Gastrocnemius medialis (tissue), 4 donors: ENCODE measurements around the gene FBXL13. TPM values are rescaled to one million over a fixed set of nuclear protein-coding genes. Genes with fewer than 3 reads are reported as not detected.
"Not testable (repeated sequence)": the region's sequence is repeated elsewhere in the genome, so short reads cannot be mapped to it uniquely, and the experiment has no call there.

Experiments used
- ATAC-seq, 2 donors: fragments of 150-250 bp; one replicate each; pipeline ENCODE4 v1.9.1; 2016
- DNase-seq, 2 donors: peaks; one replicate each; pipeline ENCODE4 v3.0.0-alpha.2; 2019
- H3K27ac ChIP-seq, 4 donors: fragments of 200-600 bp; sonication (generic); 1 replicate in 1 of 4; 2 replicates in 3 of 4; pipeline ENCODE4 v1.5.1; 2016 to 2018; ENCODE audit warnings: mild to moderate bottlenecking in 2 of 4, moderate library complexity in 1 of 4
- H3K27me3 ChIP-seq, 3 donors: fragments of 200-600 bp; sonication (generic) in 2 of 3; 1 replicate in 1 of 3; 2 replicates in 2 of 3; pipeline versions ENCODE4 v1.5.1 to v1.6.0; 2016 to 2019; ENCODE audit warnings: mild to moderate bottlenecking in 1 of 3, moderate library complexity in 1 of 3
- H3K36me3 ChIP-seq, 2 donors: fragments of 200-600 bp; sonication (generic) in 1 of 2; one replicate each; pipeline ENCODE4 v1.5.1; 2017 to 2018
- H3K4me1 ChIP-seq, 2 donors: fragments of 200-600 bp; sonication (generic) in 1 of 2; one replicate each; pipeline ENCODE4 v1.5.1; 2016 to 2017; ENCODE audit warnings: mild to moderate bottlenecking in 2 of 2
- H3K4me3 ChIP-seq, 4 donors: fragments of 200-600 bp; sonication (generic) in 3 of 4; 1 replicate in 1 of 4; 2 replicates in 3 of 4; pipeline ENCODE4 v1.5.1; 2016 to 2019; ENCODE audit warnings: mild to moderate bottlenecking in 2 of 4
- H3K9me3 ChIP-seq, 3 donors: fragments of 200-600 bp; sonication (generic) in 2 of 3; 1 replicate in 1 of 3; 2 replicates in 2 of 3; pipeline ENCODE4 v1.5.1; 2016 to 2019
- POLR2A ChIP-seq, 2 donors: fragments of 450-650 bp; IDR thresholded peaks; one replicate each; pipeline ENCODE4 v1.6.1; 2017; ENCODE audit warnings: antibody characterized with exemption in 2 of 2, mild to moderate bottlenecking in 2 of 2, moderate library complexity in 2 of 2
- in situ Hi-C, 4 donors: fragments of 200-750 bp; cut with MboI; loops; one replicate each; pipeline versions ENCODE4 v1.15.0 to v1.8.0; 2017; ENCODE audit warnings: low sequenced_read_pairs in 4 of 4
- intact Hi-C: fragments of 100-400 bp; cut with DNase I; formaldehyde crosslinking; loops from one replicate; pipeline ENCODE4 v1.15.1; 2023; ENCODE audit warnings: low total_unique reads
- total RNA-seq, 4 donors: library from RNA; depleted of rRNA; stranded (reverse); fragments of >200 nt; gene quantifications; one replicate each; pipeline versions ENCODE4 v1.1.0 to v1.2.3, GENCODE V29; 2016
- TF ChIP-seq, protein P1 (sequence below), 5 experiments: fragments of 450-650 bp in 3 of 5; fragments of 200-600 bp in 2 of 5; sonication (generic) in 2 of 5; IDR thresholded peaks in 4 of 5; conservative IDR thresholded peaks in 1 of 5; 1 replicate in 4 of 5; 2 replicates in 1 of 5; pipeline ENCODE4 v1.5.1; 2016 to 2019; ENCODE audit warnings: antibody characterized with exemption in 5 of 5, mild to moderate bottlenecking in 3 of 5, moderate library complexity in 3 of 5

Gene FBXL13
- total RNA-seq, 4 donors from 2014 or later: 0.26 TPM; not detected in 3

DNA sequence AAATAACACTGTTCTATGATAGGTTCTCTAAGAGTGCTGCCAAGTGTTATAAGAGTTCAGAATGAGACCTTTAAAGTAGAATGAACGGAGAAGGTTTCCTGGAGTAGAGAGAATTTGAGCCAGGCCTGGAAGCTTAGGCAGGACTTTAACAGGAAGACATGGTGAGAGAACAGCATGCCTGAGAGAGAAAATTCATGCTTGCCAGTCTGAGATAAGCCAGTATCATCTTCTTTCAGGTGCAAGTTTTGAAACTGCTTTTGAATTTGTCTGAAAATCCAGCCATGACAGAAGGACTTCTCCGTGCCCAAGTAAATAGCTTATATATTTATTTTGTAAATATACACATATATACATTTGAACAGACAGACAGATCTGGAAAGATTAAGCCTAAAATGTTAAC is 22.4 kb upstream of the FBXL13 start:
- DNase-seq (no peak), ATAC-seq (no peak)
- H3K9me3 ChIP-seq: no peaks in the 10 kb centered on the region
- intact Hi-C loops (no loop called here), in situ Hi-C loops (no loop called here)
- H3K27me3 ChIP-seq: no peaks in the 10 kb centered on the region
- H3K27ac ChIP-seq: no peak overlapping the region
- no peak for TF ChIP-seq POLR2A (IDR thresholded peaks at IDR 0.05)
- TF ChIP-seq, protein P1, sequence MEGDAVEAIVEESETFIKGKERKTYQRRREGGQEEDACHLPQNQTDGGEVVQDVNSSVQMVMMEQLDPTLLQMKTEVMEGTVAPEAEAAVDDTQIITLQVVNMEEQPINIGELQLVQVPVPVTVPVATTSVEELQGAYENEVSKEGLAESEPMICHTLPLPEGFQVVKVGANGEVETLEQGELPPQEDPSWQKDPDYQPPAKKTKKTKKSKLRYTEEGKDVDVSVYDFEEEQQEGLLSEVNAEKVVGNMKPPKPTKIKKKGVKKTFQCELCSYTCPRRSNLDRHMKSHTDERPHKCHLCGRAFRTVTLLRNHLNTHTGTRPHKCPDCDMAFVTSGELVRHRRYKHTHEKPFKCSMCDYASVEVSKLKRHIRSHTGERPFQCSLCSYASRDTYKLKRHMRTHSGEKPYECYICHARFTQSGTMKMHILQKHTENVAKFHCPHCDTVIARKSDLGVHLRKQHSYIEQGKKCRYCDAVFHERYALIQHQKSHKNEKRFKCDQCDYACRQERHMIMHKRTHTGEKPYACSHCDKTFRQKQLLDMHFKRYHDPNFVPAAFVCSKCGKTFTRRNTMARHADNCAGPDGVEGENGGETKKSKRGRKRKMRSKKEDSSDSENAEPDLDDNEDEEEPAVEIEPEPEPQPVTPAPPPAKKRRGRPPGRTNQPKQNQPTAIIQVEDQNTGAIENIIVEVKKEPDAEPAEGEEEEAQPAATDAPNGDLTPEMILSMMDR (IDR thresholded peaks at IDR 0.05 in 4 of 5, conservative IDR thresholded peaks at IDR 0.05 in 1 of 5): no peak
- H3K4me1 ChIP-seq: no peaks in the 10 kb centered on the region
- no peak overlapping the region for H3K4me3 ChIP-seq
- peaks cover 0 to 30% of the 10 kb centered on the region in 2 donors for H3K36me3 ChIP-seq

DNA sequence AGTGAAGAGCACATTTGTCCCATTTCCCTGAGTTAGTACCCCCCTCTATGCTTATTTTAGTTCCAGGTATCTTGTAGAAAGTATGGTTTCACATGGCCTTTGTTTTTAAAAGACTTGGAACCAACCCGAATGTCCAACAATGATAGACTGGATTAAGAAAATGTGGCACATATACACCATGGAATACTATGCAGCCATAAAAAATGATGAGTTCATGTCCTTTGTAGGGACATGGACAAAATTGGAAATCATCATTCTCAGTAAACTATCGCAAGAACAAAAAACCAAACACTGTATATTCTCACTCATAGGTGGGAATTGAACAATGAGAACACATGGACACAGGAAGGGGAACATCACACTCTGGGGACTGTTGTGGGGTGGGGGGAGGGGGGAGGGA is 21.0 kb upstream of the FBXL13 start:
- intact Hi-C loops, DNase-seq, in situ Hi-C loops, H3K4me1 ChIP-seq, ATAC-seq, H3K4me3 ChIP-seq, H3K27ac ChIP-seq, H3K9me3 ChIP-seq, H3K27me3 ChIP-seq: not testable (repeated sequence)
- peaks cover 0 to 32% of the 10 kb centered on the region in 2 donors for H3K36me3 ChIP-seq

DNA sequence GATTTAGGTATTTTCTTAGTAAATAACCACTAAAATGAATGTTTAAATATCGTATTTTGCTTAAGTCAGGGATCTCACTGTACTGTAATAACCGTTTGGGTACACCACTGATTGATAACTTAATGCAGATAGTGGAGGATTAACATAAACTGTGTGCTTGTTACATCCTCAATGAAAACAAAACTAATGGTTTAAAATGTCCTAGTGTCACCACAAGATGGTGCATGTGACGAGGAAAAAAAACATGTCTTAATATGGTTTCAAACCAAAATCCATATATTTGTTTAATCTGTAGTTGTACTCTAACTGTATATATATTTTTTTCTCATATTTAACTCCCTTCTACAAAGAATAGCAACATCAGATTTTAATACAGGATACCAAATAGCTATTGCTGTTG is 19.5 kb upstream of the FBXL13 start:
- peaks cover 0 to 41% of the 10 kb centered on the region in 2 donors for H3K36me3 ChIP-seq
- H3K4me1 ChIP-seq: no peaks in the 10 kb centered on the region
- intact Hi-C loops (no loop called here), in situ Hi-C loops (no loop called here)
- TF ChIP-seq POLR2A (IDR thresholded peaks at IDR 0.05): no peak
- TF ChIP-seq, protein P1 (IDR thresholded peaks at IDR 0.05 in 4 of 5, conservative IDR thresholded peaks at IDR 0.05 in 1 of 5): no peak
- DNase-seq: no peak
- no peak overlapping the region for H3K4me3 ChIP-seq
- H3K27me3 ChIP-seq: no peaks in the 10 kb centered on the region
- no peak overlapping the region for H3K27ac ChIP-seq
- no peak for ATAC-seq
- no peaks in the 10 kb centered on the region for H3K9me3 ChIP-seq

- no peaks in the 10 kb centered on the region for H3K4me1 ChIP-seq
- DNase-seq (no peak), ATAC-seq (no peak)
- H3K36me3 ChIP-seq: peaks cover 0 to 47% of the 10 kb centered on the region in 2 donors
- no peak overlapping the region for H3K4me3 ChIP-seq
- in situ Hi-C loops (no loop called here), intact Hi-C loops (no loop called here)
- no peaks in the 10 kb centered on the region for H3K27me3 ChIP-seq
- no peaks in the 10 kb centered on the region for H3K9me3 ChIP-seq
- TF ChIP-seq, protein P1 (IDR thresholded peaks at IDR 0.05 in 4 of 5, conservative IDR thresholded peaks at IDR 0.05 in 1 of 5): no peak
- TF ChIP-seq POLR2A (IDR thresholded peaks at IDR 0.05): no peak
- H3K27ac ChIP-seq: no peak overlapping the region
Observed at GRCh38 chr7:103093429-103093828, 18.8 kb upstream of the FBXL13 start.

GRCh38 chr7:103092321-103092720 is 17.7 kb upstream of the FBXL13 start:
- H3K27me3 ChIP-seq, H3K27ac ChIP-seq, intact Hi-C loops, H3K4me1 ChIP-seq, H3K9me3 ChIP-seq, H3K4me3 ChIP-seq, DNase-seq, in situ Hi-C loops, ATAC-seq: not testable (repeated sequence)
- H3K36me3 ChIP-seq: peaks cover 0 to 39% of the 10 kb centered on the region in 2 donors

- Histone ChIP-seq H3K9me3 (no peaks in the 10 kb centered on the region), H3K27me3 (no peaks in the 10 kb centered on the region), H3K4me1 (no peaks in the 10 kb centered on the region), H3K36me3 (peaks cover 0 to 22% of the 10 kb centered on the region in 2 donors), H3K27ac (no peak overlapping the region), H3K4me3 (no peak overlapping the region)
- no peak for DNase-seq
- intact Hi-C loops: no loop called here
- TF ChIP-seq, protein P1 (IDR thresholded peaks at IDR 0.05 in 4 of 5, conservative IDR thresholded peaks at IDR 0.05 in 1 of 5): no peak
- TF ChIP-seq POLR2A (IDR thresholded peaks at IDR 0.05): no peak
- ATAC-seq: no peak
- in situ Hi-C loops: loop anchor here in 1 of 4 donors (10.0 kb wide), 1 partner anchor 62 kb away; the partner anchor contains the start of gene NAPEPLD
Observed at GRCh38 chr7:103083210-103083609, 8.6 kb upstream of the FBXL13 start.
